GM23338 (cell line): ENCODE results near the gene PDGFC. TPM values are rescaled to one million over a fixed set of nuclear protein-coding genes. Genes with fewer than 3 reads are reported as not detected.

ENCODE experiments used
- ATAC-seq: fragments of 200-7000 bp; cut with Tn5 transposase; 3 replicates; pipeline ENCODE4 v1.9.1; 2020
- DNase-seq: peaks from one replicate; pipeline ENCODE4 v3.0.0-alpha.2; 2015; ENCODE audit warnings: low spot score
- H2AFZ ChIP-seq: fragments of 200-600 bp; sonication (generic); 2 replicates; pipeline ENCODE4 v1.8.0; 2016; ENCODE audit warnings: antibody characterized with exemption, mild to moderate bottlenecking, moderate library complexity
- H3F3A ChIP-seq: fragments of 200-600 bp; sonication (generic); replicated peaks from 2 replicates; pipeline ENCODE4 v1.8.0; 2017; ENCODE audit warnings: antibody characterized with exemption, mixed run types, low read depth
- H3K27ac ChIP-seq: fragments of 200-600 bp; sonication (generic); 2 replicates; pipeline ENCODE4 v1.6.1; 2016; ENCODE audit warnings: low read depth
- H3K27me3 ChIP-seq: fragments of 200-600 bp; sonication (generic); 2 replicates; pipeline ENCODE4 v1.8.0; 2016; ENCODE audit warnings: mild to moderate bottlenecking, mixed run types, moderate library complexity; ENCODE audit not compliant: insufficient read depth
- H3K36me3 ChIP-seq: fragments of 200-600 bp; sonication (generic); 2 replicates; pipeline ENCODE4 v1.8.0; 2016; ENCODE audit warnings: mild to moderate bottlenecking; ENCODE audit not compliant: insufficient read depth
- H3K4me1 ChIP-seq: fragments of 200-600 bp; sonication (generic); 2 replicates; pipeline ENCODE4 v1.8.0; 2016; ENCODE audit warnings: mild to moderate bottlenecking, moderate library complexity; ENCODE audit not compliant: insufficient read depth
- H3K4me2 ChIP-seq: fragments of 200-600 bp; sonication (generic); 2 replicates; pipeline ENCODE4 v1.7.1; 2017; ENCODE audit warnings: mixed run types
- H3K4me3 ChIP-seq: fragments of 200-600 bp; sonication (generic); 2 replicates; pipeline ENCODE4 v1.6.1; 2016; ENCODE audit warnings: mixed run types
- H3K79me2 ChIP-seq: fragments of 200-600 bp; sonication (generic); replicated peaks from 2 replicates; pipeline ENCODE4 v1.8.0; 2017; ENCODE audit warnings: mild to moderate bottlenecking; ENCODE audit not compliant: insufficient read depth
- H3K9me2 ChIP-seq: fragments of 200-600 bp; sonication (generic); 2 replicates; pipeline ENCODE4 v1.8.0; 2017; ENCODE audit not compliant: insufficient read depth
- H4K20me1 ChIP-seq: fragments of 200-600 bp; sonication (generic); replicated peaks from 2 replicates; pipeline ENCODE4 v1.8.0; 2017; ENCODE audit warnings: mild to moderate bottlenecking; ENCODE audit not compliant: insufficient read depth
- H3K27ac Mint-ChIP-seq: 2 replicates; pipeline ENCODE4 v1.8.0; 2020; ENCODE audit warnings: inconsistent platforms, mild to moderate bottlenecking, moderate library complexity, mixed read lengths
- H3K27me3 Mint-ChIP-seq: 3 replicates; pipeline ENCODE4 v1.8.0; 2022; ENCODE audit warnings: low read depth, mild to moderate bottlenecking, moderate library complexity, mixed read lengths, inconsistent platforms; ENCODE audit not compliant: insufficient read depth, poor library complexity
- H3K36me3 Mint-ChIP-seq: 3 replicates; pipeline ENCODE4 v1.8.0; 2021; ENCODE audit warnings: low read depth, mild to moderate bottlenecking, inconsistent platforms, moderate library complexity, mixed read lengths
- H3K4me1 Mint-ChIP-seq: 3 replicates; pipeline ENCODE4 v1.8.0; 2020; ENCODE audit warnings: mild to moderate bottlenecking, inconsistent platforms, mixed read lengths
- H3K4me3 Mint-ChIP-seq: 3 replicates; pipeline ENCODE4 v1.8.0; 2021; ENCODE audit warnings: moderate library complexity, mild to moderate bottlenecking, inconsistent platforms, mixed read lengths
- H3K9me3 Mint-ChIP-seq: 3 replicates; pipeline ENCODE4 v1.8.0; 2020; ENCODE audit warnings: moderate library complexity, mild to moderate bottlenecking, inconsistent platforms, mixed read lengths
- CREB1 ChIP-seq: fragments of 250-450 bp; sonication (Bioruptor Pico); IDR thresholded peaks from 2 replicates; pipeline ENCODE4 v1.5.0; 2020; ENCODE audit warnings: low read depth, mild to moderate bottlenecking, moderate library complexity
- EZH2 ChIP-seq: fragments of 200-600 bp; sonication (generic); IDR thresholded peaks from one replicate; pipeline ENCODE4 v1.8.0; 2017; ENCODE audit warnings: antibody characterized with exemption, mild to moderate bottlenecking, low read depth; ENCODE audit not compliant: unreplicated experiment
- JUNB ChIP-seq: IDR thresholded peaks from one replicate; pipeline ENCODE4 v1.6.1; 2016; ENCODE audit warnings: antibody characterized with exemption; ENCODE audit not compliant: unreplicated experiment
- NANOG ChIP-seq: IDR thresholded peaks from 2 replicates; pipeline ENCODE4 v1.6.1; 2016; ENCODE audit warnings: antibody characterized with exemption, borderline replicate concordance
- POLR2AphosphoS5 ChIP-seq: IDR thresholded peaks from 2 replicates; pipeline ENCODE4 v1.6.1; 2016; ENCODE audit warnings: antibody characterized with exemption, low read depth
- ZNF331 ChIP-seq: fragments of 250-450 bp; sonication (Bioruptor Pico); IDR thresholded peaks from 2 replicates; pipeline ENCODE4 v1.5.0; 2020; ENCODE audit warnings: low read depth, mild to moderate bottlenecking, moderate library complexity
- ZNF462 ChIP-seq: fragments of 250-450 bp; sonication (Bioruptor Pico); IDR thresholded peaks from 2 replicates; pipeline ENCODE4 v1.5.0; 2020; ENCODE audit warnings: mild to moderate bottlenecking, moderate library complexity
- polyA plus RNA-seq: library from polyadenylated mRNA; unstranded; fragments of >200 nt; fragmentation: Nextera tagmentation; extraction: Ambion mirVana; gene quantifications from 2 replicates; pipeline ENCODE4 v1.2.1, GENCODE V29; 2016
- total RNA-seq: library from RNA; depleted of rRNA; stranded (reverse); fragments of >200 nt; shearing (Covaris generic); gene quantifications from 2 replicates; pipeline ENCODE4 v1.2.3, GENCODE V29; 2014
- TF ChIP-seq, protein P1 (sequence below): IDR thresholded peaks from 2 replicates; pipeline ENCODE4 v1.6.1; 2016; ENCODE audit warnings: antibody characterized with exemption
- TF ChIP-seq, protein P2 (sequence below), 2 experiments: fragments of 200-600 bp in 1 of 2; sonication (generic) in 1 of 2; conservative IDR thresholded peaks; 2 replicates each; pipeline versions ENCODE4 v1.5.1 to v1.6.1; 2016 to 2017; ENCODE audit warnings: antibody characterized with exemption in 2 of 2, low read depth in 2 of 2, mild to moderate bottlenecking in 2 of 2, moderate library complexity in 1 of 2

Gene PDGFC
- total and polyA plus RNA-seq, 2 experiments from 2014 or later: 1.3 to 3.4 TPM

DNA sequence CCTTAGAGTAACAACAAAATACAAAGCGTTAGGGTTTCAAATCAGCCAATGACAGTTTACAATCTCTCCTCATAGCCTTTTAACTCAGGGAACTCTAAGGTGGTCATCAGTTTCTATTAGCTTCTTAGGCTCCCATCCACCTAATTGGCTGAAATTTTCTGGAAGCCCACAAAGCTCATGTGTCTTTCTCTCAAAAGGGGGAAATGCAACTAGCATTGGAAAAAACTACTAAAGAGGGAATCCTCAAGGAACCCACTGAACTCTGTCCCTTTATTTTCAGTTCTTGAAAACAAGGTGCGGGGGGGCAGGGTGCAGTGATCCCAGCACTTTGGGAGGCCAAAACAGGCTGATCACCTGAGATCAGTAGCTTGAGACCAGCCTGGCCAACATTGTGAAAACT lies 56.4 kb downstream of the PDGFC start (continued):
- TF ChIP-seq, protein P1, sequence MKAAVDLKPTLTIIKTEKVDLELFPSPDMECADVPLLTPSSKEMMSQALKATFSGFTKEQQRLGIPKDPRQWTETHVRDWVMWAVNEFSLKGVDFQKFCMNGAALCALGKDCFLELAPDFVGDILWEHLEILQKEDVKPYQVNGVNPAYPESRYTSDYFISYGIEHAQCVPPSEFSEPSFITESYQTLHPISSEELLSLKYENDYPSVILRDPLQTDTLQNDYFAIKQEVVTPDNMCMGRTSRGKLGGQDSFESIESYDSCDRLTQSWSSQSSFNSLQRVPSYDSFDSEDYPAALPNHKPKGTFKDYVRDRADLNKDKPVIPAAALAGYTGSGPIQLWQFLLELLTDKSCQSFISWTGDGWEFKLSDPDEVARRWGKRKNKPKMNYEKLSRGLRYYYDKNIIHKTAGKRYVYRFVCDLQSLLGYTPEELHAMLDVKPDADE: no peak
- TF ChIP-seq, protein P2, sequence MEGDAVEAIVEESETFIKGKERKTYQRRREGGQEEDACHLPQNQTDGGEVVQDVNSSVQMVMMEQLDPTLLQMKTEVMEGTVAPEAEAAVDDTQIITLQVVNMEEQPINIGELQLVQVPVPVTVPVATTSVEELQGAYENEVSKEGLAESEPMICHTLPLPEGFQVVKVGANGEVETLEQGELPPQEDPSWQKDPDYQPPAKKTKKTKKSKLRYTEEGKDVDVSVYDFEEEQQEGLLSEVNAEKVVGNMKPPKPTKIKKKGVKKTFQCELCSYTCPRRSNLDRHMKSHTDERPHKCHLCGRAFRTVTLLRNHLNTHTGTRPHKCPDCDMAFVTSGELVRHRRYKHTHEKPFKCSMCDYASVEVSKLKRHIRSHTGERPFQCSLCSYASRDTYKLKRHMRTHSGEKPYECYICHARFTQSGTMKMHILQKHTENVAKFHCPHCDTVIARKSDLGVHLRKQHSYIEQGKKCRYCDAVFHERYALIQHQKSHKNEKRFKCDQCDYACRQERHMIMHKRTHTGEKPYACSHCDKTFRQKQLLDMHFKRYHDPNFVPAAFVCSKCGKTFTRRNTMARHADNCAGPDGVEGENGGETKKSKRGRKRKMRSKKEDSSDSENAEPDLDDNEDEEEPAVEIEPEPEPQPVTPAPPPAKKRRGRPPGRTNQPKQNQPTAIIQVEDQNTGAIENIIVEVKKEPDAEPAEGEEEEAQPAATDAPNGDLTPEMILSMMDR (conservative IDR thresholded peaks at IDR 0.05; ENCODE audit: low read depth in 2 of 2): no peak
- no peak for TF ChIP-seq CREB1 (CRISPR knock-in tag)
- no peak for TF ChIP-seq NANOG
- no peak for TF ChIP-seq JUNB

GRCh38 chr4:156913234-156913633 lies 58.4 kb downstream of the PDGFC start:
- Mint-ChIP-seq H3K27ac (no peak overlapping the region), H3K27me3 (no peaks in the 10 kb centered on the region), H3K4me3 (no peak overlapping the region), H3K36me3 (no peaks in the 10 kb centered on the region), H3K9me3 (no peaks in the 10 kb centered on the region; the same call in 2 of the 3 replicates), H3K4me1 (no peaks in the 10 kb centered on the region)
- Histone ChIP-seq H3K4me2 (no peak overlapping the region), H3K79me2 (no peaks in the 10 kb centered on the region), H2AFZ (no peak overlapping the region), H3K36me3 (no peaks in the 10 kb centered on the region), H3F3A (no peaks in the 10 kb centered on the region), H3K4me1 (no peaks in the 10 kb centered on the region), H3K9me2 (peaks cover 5% of the 10 kb centered on the region; the same call in 1 of the 2 replicates), H3K27ac (no peak overlapping the region), H3K27me3 (no peaks in the 10 kb centered on the region), H4K20me1 (no peaks in the 10 kb centered on the region), H3K4me3 (no peak overlapping the region)
- DNase-seq: no peak
- ATAC-seq: no peak
- TF ChIP-seq ZNF462 (CRISPR knock-in tag) (no peak), POLR2AphosphoS5 (no peak), JUNB (no peak), EZH2 (no peak), ZNF331 (CRISPR knock-in tag) (no peak)
- TF ChIP-seq, protein P1: no peak
